ENCODE results near the gene CPB2. TPM values are rescaled to one million over a fixed set of nuclear protein-coding genes. Genes with fewer than 3 reads are reported as not detected.

The CPB2 gene
- total RNA-seq, 1 experiment from 2014 or later = 0.28 TPM

GRCh38 chr13:46032341-46032740 lies 72.5 kb downstream of the CPB2 start:
- no peak overlapping the region for H3K27ac ChIP-seq (ENCODE audit: low read length)
- no peak for ATAC-seq
- H3K9me3 ChIP-seq (ENCODE audit: control insufficient read depth, insufficient read depth, low read depth, low read length) = peaks cover 3% of the 10 kb centered on the region; the same call in 1 of the 2 replicates
- no peaks in the 10 kb centered on the region for H3K36me3 ChIP-seq (ENCODE audit: control insufficient read depth, insufficient read depth, low read length)
- no peak for TF ChIP-seq TCF7L2 (IDR thresholded peaks at IDR 0.05; ENCODE audit: low read depth, low read length)
- no peak for TF ChIP-seq REST (IDR thresholded peaks at IDR 0.05; ENCODE audit: insufficient read depth in 1 of 2, low read depth in 2 of 2, low read length in 1 of 2)
- TF ChIP-seq CTCF (IDR thresholded peaks at IDR 0.05) = no peak
- TF ChIP-seq SIN3A (IDR thresholded peaks at IDR 0.05; ENCODE audit: borderline replicate concordance, insufficient read depth, low read depth, low read length) = no peak
- TF ChIP-seq POLR2AphosphoS5 (IDR thresholded peaks at IDR 0.05; ENCODE audit: low read depth, low read length) = no peak
- POLR2A ChIA-PET = no interaction called here
- H3K4me1 ChIP-seq (ENCODE audit: control insufficient read depth, insufficient read depth, low read length) = no peaks in the 10 kb centered on the region
- no peaks in the 10 kb centered on the region for H3K27me3 ChIP-seq (ENCODE audit: control insufficient read depth, insufficient read depth, low read length)
- H3K4me3 ChIP-seq (ENCODE audit: low read depth in 2 of 2, low read length in 2 of 2) = no peak overlapping the region
- in situ Hi-C loops (cut with HindIII; ENCODE audit: low pct_unique_long_range_greater_than_20kb, low sequenced_read_pairs) (no loop called here), intact Hi-C loops (cut with micrococcal nuclease; ENCODE audit: unreplicated experiment) (no loop called here)
- DNase-seq (ENCODE audit: low read depth, low spot score) = no peak
- BruUV-seq (replicated peaks) = no TSS peak
- CTCF ChIA-PET = no interaction called here

GRCh38 chr13:46031581-46032263 lies 73.1 kb downstream of the CPB2 start:
- ATAC-seq (no peak), DNase-seq (ENCODE audit: low read depth, low spot score) (no peak)
- no TSS peak for BruUV-seq (replicated peaks)
- TF ChIP-seq CTCF (IDR thresholded peaks at IDR 0.05) (no peak), REST (IDR thresholded peaks at IDR 0.05; ENCODE audit: insufficient read depth in 1 of 2, low read depth in 2 of 2, low read length in 1 of 2) (no peak), SIN3A (IDR thresholded peaks at IDR 0.05; ENCODE audit: borderline replicate concordance, insufficient read depth, low read depth, low read length) (no peak), POLR2AphosphoS5 (IDR thresholded peaks at IDR 0.05; ENCODE audit: low read depth, low read length) (no peak), TCF7L2 (IDR thresholded peaks at IDR 0.05; ENCODE audit: low read depth, low read length) (no peak)
- Histone ChIP-seq H3K4me1 (ENCODE audit: control insufficient read depth, insufficient read depth, low read length) (no peaks in the 10 kb centered on the region), H3K4me3 (ENCODE audit: low read depth in 2 of 2, low read length in 2 of 2) (no peak overlapping the region), H3K27me3 (ENCODE audit: control insufficient read depth, insufficient read depth, low read length) (no peaks in the 10 kb centered on the region), H3K27ac (ENCODE audit: low read length) (no peak overlapping the region), H3K36me3 (ENCODE audit: control insufficient read depth, insufficient read depth, low read length) (no peaks in the 10 kb centered on the region), H3K9me3 (ENCODE audit: control insufficient read depth, insufficient read depth, low read depth, low read length) (peaks cover 3% of the 10 kb centered on the region; the same call in 1 of the 2 replicates)
- CTCF ChIA-PET = no interaction called here
- in situ Hi-C loops (cut with HindIII; ENCODE audit: low pct_unique_long_range_greater_than_20kb, low sequenced_read_pairs) = no loop called here
- POLR2A ChIA-PET = no interaction called here
- intact Hi-C loops (cut with micrococcal nuclease; ENCODE audit: unreplicated experiment) = no loop called here
